Smooth muscle cell of bladder (primary cell): Measurements from ENCODE around the gene KRT26. TPM values are rescaled to one million over a fixed set of nuclear protein-coding genes. Genes with fewer than 3 reads are reported as not detected.

Experiments
- total RNA-seq: library from RNA; depleted of rRNA; stranded (reverse); fragments of >200 nt; gene quantifications from 2 replicates; pipeline ENCODE4 v1.2.3, GENCODE V29; 2014

The KRT26 gene, protein sequence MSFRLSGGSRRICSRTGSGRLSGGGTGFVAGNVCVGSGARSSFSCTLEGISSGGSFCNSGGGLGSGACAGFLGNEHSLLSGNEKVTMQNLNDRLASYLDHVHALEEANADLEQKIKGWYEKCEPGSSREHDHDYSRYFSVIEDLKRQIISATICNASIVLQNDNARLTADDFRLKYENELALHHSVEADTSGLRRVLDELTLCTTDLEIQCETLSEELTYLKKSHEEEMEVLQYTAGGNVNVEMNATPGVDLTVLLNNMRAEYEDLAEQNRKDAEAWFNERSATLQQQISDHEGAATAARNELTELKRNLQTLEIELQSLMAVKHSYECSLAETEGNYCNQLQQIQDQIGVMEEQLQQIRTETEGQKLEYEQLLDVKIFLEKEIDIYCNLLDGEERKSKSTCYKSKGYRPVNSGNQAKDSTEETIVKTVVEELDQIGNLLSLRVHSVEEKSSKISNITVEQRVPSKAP
- total RNA-seq, result not detected in 2 replicates

GRCh38 chr17:40772101-40772500, at the start of gene KRT26:
Gene KRT26 (minus strand): TSS chr17:40772201. CDS start chr17:40772113, 88 bp downstream.

DNA sequence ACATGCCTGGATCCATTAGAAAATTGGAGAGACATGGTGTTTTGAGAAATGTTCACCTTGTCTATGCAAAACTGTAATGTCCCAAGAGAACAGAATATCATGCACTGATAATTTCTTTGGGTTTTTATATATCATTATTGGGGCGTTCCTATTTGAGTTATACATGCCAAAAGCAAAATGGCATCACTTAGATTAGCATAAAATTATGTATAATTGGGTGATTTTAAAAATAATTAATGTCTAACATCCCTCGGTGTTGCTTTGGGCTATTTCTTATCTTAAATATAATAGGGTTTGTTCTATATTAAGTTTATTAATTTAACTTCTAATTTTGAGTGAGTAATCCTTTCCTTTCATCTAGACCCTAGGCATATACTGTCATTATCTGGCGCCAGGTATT, 27.9 kb upstream of the KRT26 start, which contains the start of gene KRT28:
Gene KRT28 (minus strand): TSS at position 101 of the 400 bp plus-strand sequence. CDS start 66 bp downstream, at position 35.

GRCh38 chr17:40782450-40782849, 10.4 kb upstream of the KRT26 start, which contains the start of gene KRT27:
Gene KRT27 (minus strand): TSS chr17:40782550. CDS start chr17:40782493, 57 bp downstream.

GRCh38 chr17:40755231-40755630, 16.8 kb downstream of the KRT26 start, which contains the start of gene KRT25:
Gene KRT25 (minus strand): TSS chr17:40755331. CDS start chr17:40755271, 60 bp downstream.

Other genes with a start within 250 kb of the KRT26 start
- under 0.01 and 0.09 TPM in 2 replicates for gene CCR7, start 206.7 kb downstream of the KRT26 start, total RNA-seq
- 76.9 and 81.0 TPM in 2 replicates for gene SMARCE1, start 124.4 kb downstream of the KRT26 start, total RNA-seq
- gene KRT222, start 107.0 kb downstream of the KRT26 start, total RNA-seq, result 0.09 TPM in 1 of 2 replicates, not detected in the other
- gene KRT24, start 68.4 kb downstream of the KRT26 start, total RNA-seq, result not detected in 2 replicates
- not detected in 2 replicates for gene KRT25, start 16.9 kb downstream of the KRT26 start, total RNA-seq
- gene KRT27, start 10.3 kb upstream of the KRT26 start, total RNA-seq, result not detected in 2 replicates
- not detected in 2 replicates for gene KRT28, start 27.8 kb upstream of the KRT26 start, total RNA-seq
- gene KRT10, start 50.4 kb upstream of the KRT26 start, total RNA-seq, result 1.9 and 2.4 TPM in 2 replicates
- gene KRT12, start 95.0 kb upstream of the KRT26 start, total RNA-seq, result not detected in 2 replicates
- gene KRT20, start 113.0 kb upstream of the KRT26 start, total RNA-seq, result not detected in 2 replicates
- gene KRT23, start 165.4 kb upstream of the KRT26 start, total RNA-seq, result under 0.01 and 0.46 TPM in 2 replicates
- not detected in 2 replicates for gene KRT39, start 194.7 kb upstream of the KRT26 start, total RNA-seq
- gene KRT40, start 212.1 kb upstream of the KRT26 start, total RNA-seq, result not detected in 2 replicates
- gene KRTAP3-3, start 222.0 kb upstream of the KRT26 start, total RNA-seq, result not detected in 2 replicates
- gene KRTAP3-2, start 227.7 kb upstream of the KRT26 start, total RNA-seq, result not detected in 2 replicates
- not detected in 2 replicates for gene KRTAP3-1, start 236.9 kb upstream of the KRT26 start, total RNA-seq